ENCODE data around the gene ABHD11. TPM values are rescaled to one million over a fixed set of nuclear protein-coding genes. Genes with fewer than 3 reads are reported as not detected.

The ABHD11 gene
- total and polyA plus RNA-seq, 10 donors = 11.4 to 26.0 (median 17.8) TPM

DNA sequence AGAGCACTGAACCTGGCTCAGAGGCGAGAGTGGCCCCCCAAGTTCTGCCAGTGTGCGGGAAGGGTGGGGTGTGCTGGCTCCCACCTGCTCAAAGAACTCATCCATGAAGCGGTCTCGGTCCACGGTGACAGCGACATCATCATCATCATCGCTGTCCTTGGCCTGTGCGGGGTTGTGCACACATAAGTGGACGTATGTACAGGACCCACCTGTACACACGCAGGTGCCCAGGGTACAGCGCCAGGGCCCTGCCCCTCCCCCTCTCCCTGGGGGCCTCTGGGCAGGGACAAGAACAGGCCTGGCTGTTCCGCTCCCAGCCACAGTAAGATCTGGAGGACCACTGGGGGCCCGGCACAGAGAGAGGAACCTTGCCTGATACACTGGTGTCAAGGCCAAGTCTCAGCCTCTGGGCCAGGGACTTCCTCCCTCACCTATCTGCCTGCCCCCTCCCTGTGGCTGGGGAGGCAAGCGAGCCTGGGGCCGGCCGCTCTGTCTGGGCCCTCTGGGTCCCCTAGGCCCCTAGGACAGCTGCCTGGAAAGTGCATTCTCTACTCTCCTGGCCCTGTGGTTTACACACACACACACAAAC lies 29.5 kb downstream of the ABHD11 start:
- Histone ChIP-seq H3K4me1 (peaks cover 0 to 21% (median 8%) of the 10 kb centered on the region in 6 donors), H3K4me3 (no peak overlapping the region), H3K36me3 (peaks cover 0 to 23% (median 0%) of the 10 kb centered on the region in 6 donors), H3K27me3 (replicated peaks in 1 of 7) (peaks cover 0 to 13% (median 0%) of the 10 kb centered on the region in 7 donors), H3K9me3 (no peaks in the 10 kb centered on the region), H3K27ac (no peak overlapping the region)
- 86 to 94% (median 90%) methylated on average over 12 to 16 of the region's 16 CpGs for WGBS, 5 donors
- no peak for TF ChIP-seq POLR2A (IDR thresholded peaks at IDR 0.05)
- TF ChIP-seq, protein P1, sequence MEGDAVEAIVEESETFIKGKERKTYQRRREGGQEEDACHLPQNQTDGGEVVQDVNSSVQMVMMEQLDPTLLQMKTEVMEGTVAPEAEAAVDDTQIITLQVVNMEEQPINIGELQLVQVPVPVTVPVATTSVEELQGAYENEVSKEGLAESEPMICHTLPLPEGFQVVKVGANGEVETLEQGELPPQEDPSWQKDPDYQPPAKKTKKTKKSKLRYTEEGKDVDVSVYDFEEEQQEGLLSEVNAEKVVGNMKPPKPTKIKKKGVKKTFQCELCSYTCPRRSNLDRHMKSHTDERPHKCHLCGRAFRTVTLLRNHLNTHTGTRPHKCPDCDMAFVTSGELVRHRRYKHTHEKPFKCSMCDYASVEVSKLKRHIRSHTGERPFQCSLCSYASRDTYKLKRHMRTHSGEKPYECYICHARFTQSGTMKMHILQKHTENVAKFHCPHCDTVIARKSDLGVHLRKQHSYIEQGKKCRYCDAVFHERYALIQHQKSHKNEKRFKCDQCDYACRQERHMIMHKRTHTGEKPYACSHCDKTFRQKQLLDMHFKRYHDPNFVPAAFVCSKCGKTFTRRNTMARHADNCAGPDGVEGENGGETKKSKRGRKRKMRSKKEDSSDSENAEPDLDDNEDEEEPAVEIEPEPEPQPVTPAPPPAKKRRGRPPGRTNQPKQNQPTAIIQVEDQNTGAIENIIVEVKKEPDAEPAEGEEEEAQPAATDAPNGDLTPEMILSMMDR (IDR thresholded peaks at IDR 0.05 in 8 of 11, conservative IDR thresholded peaks at IDR 0.05 in 3 of 11) = no peak
- no peak for TF ChIP-seq POLR2AphosphoS5 (IDR thresholded peaks at IDR 0.05)
- DNase-seq = no peak
- intact Hi-C loops (cut with DNase I; ENCODE audit: low total_unique reads) = no loop called here

DNA sequence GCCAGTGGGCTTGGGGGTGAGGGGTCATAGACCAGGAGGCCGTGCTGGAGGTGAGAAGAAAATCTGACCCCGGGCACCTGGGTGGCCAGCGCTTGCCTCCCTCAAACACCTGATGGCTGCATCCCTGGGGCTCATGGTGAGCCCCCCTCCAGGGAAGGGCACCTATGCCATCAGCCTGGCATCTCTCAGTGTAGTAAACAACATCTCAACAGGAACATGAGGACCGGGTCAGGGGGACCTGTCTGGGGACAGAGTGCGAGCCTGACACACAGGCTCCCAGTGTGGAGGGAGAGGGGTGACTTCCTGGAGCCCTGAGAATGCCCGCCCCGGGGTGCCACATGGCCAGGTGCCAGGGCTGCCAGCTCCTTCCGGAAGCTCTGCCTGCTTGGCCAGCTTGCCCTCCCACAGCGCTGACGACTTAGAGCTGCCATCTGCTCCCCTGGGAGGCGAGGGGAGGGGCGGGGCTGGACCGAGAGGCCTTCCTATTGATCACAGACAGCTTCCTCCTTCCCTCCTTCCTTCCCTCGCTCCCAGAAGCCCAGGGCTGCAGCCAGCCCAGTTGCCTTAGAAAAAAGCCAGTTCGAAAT lies 31.5 kb downstream of the ABHD11 start:
- peak; percentile 89 for DNase-seq
- 39 to 48% (median 45%) methylated on average over 11 to 15 of the region's 15 CpGs for WGBS, 5 donors
- intact Hi-C loops (cut with DNase I; ENCODE audit: low total_unique reads) = no loop called here
- peak overlapping the region in 1 of 8 donors; percentile 6 for H3K27ac ChIP-seq
- peaks cover 0 to 11% (median 0%) of the 10 kb centered on the region in 7 donors for H3K27me3 ChIP-seq (replicated peaks in 1 of 7)
- peaks cover 0 to 31% (median 17%) of the 10 kb centered on the region in 6 donors for H3K4me1 ChIP-seq
- H3K4me3 ChIP-seq = peak overlapping the region in 1 of 8 donors; percentile 1
- TF ChIP-seq POLR2AphosphoS5 (IDR thresholded peaks at IDR 0.05) (peak; percentile 38 to 63 (median 53)), POLR2A (IDR thresholded peaks at IDR 0.05) (no peak)
- H3K36me3 ChIP-seq = peaks cover 0 to 32% (median 0%) of the 10 kb centered on the region in 6 donors
- H3K9me3 ChIP-seq = no peaks in the 10 kb centered on the region

DNA sequence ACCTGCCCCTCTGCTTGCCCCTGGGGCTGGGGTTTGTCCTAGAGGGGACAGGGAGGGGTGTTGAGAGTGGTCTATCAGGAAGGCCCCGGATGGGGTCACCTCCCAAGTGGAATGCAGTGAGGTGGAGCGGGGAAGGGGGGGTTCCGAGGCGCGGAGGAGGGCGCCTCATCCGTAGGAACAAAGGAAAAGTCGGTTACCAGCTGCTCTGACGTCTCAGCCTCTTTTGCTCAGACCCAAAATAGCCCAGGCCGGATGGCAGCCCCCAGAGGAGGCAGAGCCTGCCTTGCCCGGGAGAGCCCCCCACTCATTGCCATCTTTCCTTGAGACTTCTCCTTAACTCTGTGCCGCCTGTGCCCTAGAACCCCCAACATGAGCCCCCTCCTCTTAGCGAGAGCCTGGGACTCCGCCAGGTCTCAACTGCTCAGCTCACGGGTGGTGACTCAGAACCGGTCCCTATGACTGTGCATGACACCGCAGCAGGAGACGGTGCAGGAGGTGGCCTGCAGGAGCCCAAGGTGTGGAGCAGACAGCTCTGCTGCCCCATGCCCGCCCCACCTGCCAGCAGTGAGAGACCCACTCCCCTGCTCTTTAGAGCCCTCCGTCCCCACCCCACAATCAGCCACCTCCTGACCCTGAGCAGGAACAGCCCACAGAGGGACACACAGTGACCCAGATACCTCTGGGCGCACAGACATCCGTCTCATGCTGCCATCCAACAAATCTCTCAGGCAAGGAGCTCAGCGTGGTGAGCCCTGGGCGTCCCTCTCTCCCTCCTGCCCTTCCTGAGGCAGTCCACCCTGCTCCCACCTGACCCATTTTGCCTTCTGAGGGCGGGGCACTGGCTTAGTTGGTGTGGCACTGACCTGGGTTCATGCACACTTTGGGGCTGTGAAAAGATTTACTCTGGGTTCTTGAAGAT lies 32.2 kb downstream of the ABHD11 start:
- intact Hi-C loops (cut with DNase I; ENCODE audit: low total_unique reads) = no loop called here
- Histone ChIP-seq H3K4me1 (peaks cover 0 to 31% (median 17%) of the 10 kb centered on the region in 6 donors), H3K27ac (peak overlapping the region in 1 of 8 donors; percentile 6), H3K36me3 (peaks cover 0 to 38% (median 0%) of the 10 kb centered on the region in 6 donors), H3K4me3 (no peak overlapping the region), H3K27me3 (replicated peaks in 1 of 7) (peaks cover 0 to 11% (median 0%) of the 10 kb centered on the region in 7 donors), H3K9me3 (no peaks in the 10 kb centered on the region)
- WGBS, 5 donors = 60 to 70% (median 68%) methylated on average over 24 to 25 of the region's 25 CpGs
- DNase-seq = no peak
- no peak for TF ChIP-seq POLR2AphosphoS5 (IDR thresholded peaks at IDR 0.05)

DNA sequence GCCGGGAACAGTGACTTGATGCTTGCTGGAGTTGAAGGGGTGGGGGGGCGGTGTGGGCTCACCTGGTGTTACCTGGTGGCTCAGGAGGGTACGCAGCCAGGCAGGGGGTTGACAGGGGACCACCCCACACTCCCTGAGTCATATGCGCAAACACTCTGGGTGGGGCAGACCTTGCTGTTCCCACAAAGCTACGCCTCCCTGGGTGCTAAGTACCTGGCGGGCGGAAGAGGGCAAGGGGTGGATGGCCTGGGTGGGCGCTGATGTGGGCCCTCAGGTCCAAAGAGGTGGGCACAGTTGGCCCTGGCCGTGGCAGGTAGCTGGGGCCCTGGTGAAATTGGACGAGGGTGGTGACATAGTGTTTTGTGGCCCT lies 33.1 kb downstream of the ABHD11 start:
- Histone ChIP-seq H3K27ac (no peak overlapping the region), H3K4me3 (no peak overlapping the region), H3K36me3 (peaks cover 0 to 45% (median 0%) of the 10 kb centered on the region in 6 donors), H3K4me1 (peaks cover 0 to 31% (median 17%) of the 10 kb centered on the region in 6 donors), H3K27me3 (replicated peaks in 1 of 7) (peaks cover 0 to 11% (median 0%) of the 10 kb centered on the region in 7 donors), H3K9me3 (no peaks in the 10 kb centered on the region)
- 80 to 91% (median 86%) methylated on average over 8 to 10 of the region's 10 CpGs for WGBS, 5 donors
- no peak for TF ChIP-seq POLR2A (IDR thresholded peaks at IDR 0.05)
- TF ChIP-seq, protein P1 (IDR thresholded peaks at IDR 0.05 in 8 of 11, conservative IDR thresholded peaks at IDR 0.05 in 3 of 11) = no peak
- no peak for TF ChIP-seq POLR2AphosphoS5 (IDR thresholded peaks at IDR 0.05)
- intact Hi-C loops (cut with DNase I; ENCODE audit: low total_unique reads) = no loop called here
- no peak for DNase-seq
